Thyroid gland (tissue), 4 donors: ENCODE data around the gene LAD1. TPM values are rescaled to one million over a fixed set of nuclear protein-coding genes. Genes with fewer than 3 reads are reported as not detected.

Experiments
- DNase-seq, 2 donors: peaks; one replicate each; pipeline ENCODE4 v3.0.0-alpha.2; 2019
- H3K27ac ChIP-seq, 3 donors: fragments of 200-600 bp; sonication (generic); 1 replicate in 2 of 3; 2 replicates in 1 of 3; pipeline ENCODE4 v1.5.1; 2016 to 2019; ENCODE audit warnings: mild to moderate bottlenecking in 1 of 3, moderate library complexity in 1 of 3
- H3K27me3 ChIP-seq: fragments of 200-600 bp; sonication (generic); one replicate; pipeline ENCODE4 v1.5.1; 2019
- H3K36me3 ChIP-seq, 2 donors: fragments of 200-600 bp; sonication (generic); one replicate each; pipeline ENCODE4 v1.5.1; 2016 to 2019
- H3K4me1 ChIP-seq, 2 donors: fragments of 200-600 bp; sonication (generic); one replicate each; pipeline ENCODE4 v1.5.1; 2017 to 2019
- H3K4me3 ChIP-seq, 3 donors: fragments of 200-600 bp; sonication (generic); replicated peaks in 1 of 3; 1 replicate in 2 of 3; 2 replicates in 1 of 3; pipeline ENCODE4 v1.5.1; 2016; ENCODE audit warnings: mild to moderate bottlenecking in 1 of 3
- H3K9me3 ChIP-seq: fragments of 200-600 bp; sonication (generic); one replicate; pipeline ENCODE4 v1.5.1; 2017
- CTCF ChIP-seq, 6 experiments: fragments of 200-600 bp in 3 of 6; fragments of 450-650 bp in 3 of 6; sonication (generic) in 3 of 6; IDR thresholded peaks; one replicate each; pipeline ENCODE4 v1.5.1; 2016 to 2019; ENCODE audit warnings: antibody characterized with exemption in 6 of 6, mild to moderate bottlenecking in 2 of 6, inconsistent platforms in 1 of 6, moderate library complexity in 1 of 6
- POLR2A ChIP-seq, 2 donors: fragments of 450-650 bp; IDR thresholded peaks; one replicate each; pipeline ENCODE4 v1.6.1; 2017; ENCODE audit warnings: antibody characterized with exemption in 2 of 2, mild to moderate bottlenecking in 2 of 2, moderate library complexity in 1 of 2
- WGBS, 2 donors: methylation state at CpG; one replicate each; pipeline ENCODE4 v1.1.5; 2017; 5-methylcytosine and 5-hydroxymethylcytosine counted together
- intact Hi-C: fragments of 100-400 bp; cut with DNase I; formaldehyde crosslinking; loops from one replicate; pipeline ENCODE4 v1.15.1; 2023
- total RNA-seq, 4 donors: library from RNA; depleted of rRNA; stranded (reverse); fragments of >200 nt; gene quantifications; one replicate each; pipeline ENCODE4 v1.2.3, GENCODE V29; 2016

The LAD1 gene
- total RNA-seq, 4 donors from 2014 or later: 2.9 to 7.4 (median 5.1) TPM

GRCh38 chr1:201359873-201360210 is 39.3 kb downstream of the LAD1 start:
- Histone ChIP-seq H3K36me3 (no peaks in the 10 kb centered on the region), H3K27ac (no peak overlapping the region), H3K4me3 (no peak overlapping the region), H3K27me3 (no peaks in the 10 kb centered on the region), H3K4me1 (no peaks in the 10 kb centered on the region), H3K9me3 (no peaks in the 10 kb centered on the region)
- 97 to 98% methylated on average over 2 of the region's 2 CpGs for WGBS, 2 donors
- intact Hi-C loops: no loop called here
- TF ChIP-seq CTCF (IDR thresholded peaks at IDR 0.05) (no peak), POLR2A (IDR thresholded peaks at IDR 0.05) (no peak)
- DNase-seq: no peak

GRCh38 chr1:201359031-201359872 is 39.9 kb downstream of the LAD1 start:
- H3K36me3 ChIP-seq: no peaks in the 10 kb centered on the region
- H3K9me3 ChIP-seq: no peaks in the 10 kb centered on the region
- WGBS, 2 donors: 74 to 78% methylated on average over 18 of the region's 18 CpGs
- H3K27ac ChIP-seq: no peak overlapping the region
- intact Hi-C loops: no loop called here
- no peak for DNase-seq
- TF ChIP-seq CTCF (IDR thresholded peaks at IDR 0.05) (no peak), POLR2A (IDR thresholded peaks at IDR 0.05) (no peak)
- no peak overlapping the region for H3K4me3 ChIP-seq
- H3K27me3 ChIP-seq: no peaks in the 10 kb centered on the region
- no peaks in the 10 kb centered on the region for H3K4me1 ChIP-seq

DNA sequence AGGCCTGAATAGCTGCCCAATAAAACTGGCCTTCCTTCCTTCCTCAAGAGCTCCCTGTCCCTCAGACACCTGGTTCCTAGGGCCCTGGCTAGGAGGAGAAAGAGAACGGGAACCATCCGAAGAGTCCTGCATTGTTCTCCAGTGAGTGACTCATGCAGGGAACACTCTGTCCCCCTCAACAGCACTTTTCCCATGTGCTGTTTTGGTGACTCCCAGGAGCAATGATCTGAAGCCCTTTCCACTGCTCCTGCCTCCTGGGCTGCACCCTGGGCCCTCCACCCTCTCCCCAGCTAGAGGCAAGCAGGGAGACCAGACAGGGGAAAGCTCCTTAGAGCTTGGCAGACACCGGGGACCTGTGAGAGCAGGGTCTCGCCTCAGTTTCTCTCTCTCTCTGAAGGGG is 40.5 kb downstream of the LAD1 start:
- intact Hi-C loops: no loop called here
- H3K27ac ChIP-seq: no peak overlapping the region

GRCh38 chr1:201357636-201358348 is 41.3 kb downstream of the LAD1 start:
- Histone ChIP-seq H3K9me3 (no peaks in the 10 kb centered on the region), H3K4me3 (no peak overlapping the region), H3K4me1 (no peaks in the 10 kb centered on the region), H3K27ac (no peak overlapping the region), H3K27me3 (no peaks in the 10 kb centered on the region), H3K36me3 (no peaks in the 10 kb centered on the region)
- intact Hi-C loops: no loop called here
- no peak for TF ChIP-seq POLR2A (IDR thresholded peaks at IDR 0.05)
- no peak for TF ChIP-seq CTCF (IDR thresholded peaks at IDR 0.05)
- WGBS, 2 donors: 78 to 82% methylated on average over 9 to 10 of the region's 10 CpGs
- DNase-seq: no peak

More for the DNA sequence above, 40.5 kb downstream of the LAD1 start:
- 81 to 83% methylated on average over 3 to 4 of the region's 4 CpGs for WGBS, 2 donors
- no peaks in the 10 kb centered on the region for H3K36me3 ChIP-seq
- TF ChIP-seq CTCF (IDR thresholded peaks at IDR 0.05) (no peak), POLR2A (IDR thresholded peaks at IDR 0.05) (no peak)
- H3K9me3 ChIP-seq: no peaks in the 10 kb centered on the region
- no peaks in the 10 kb centered on the region for H3K4me1 ChIP-seq
- no peaks in the 10 kb centered on the region for H3K27me3 ChIP-seq
- H3K4me3 ChIP-seq: no peak overlapping the region
- DNase-seq: peak in 1 of 2 donors; percentile 4

GRCh38 chr1:201357211-201357610 is 41.9 kb downstream of the LAD1 start:
- no peaks in the 10 kb centered on the region for H3K9me3 ChIP-seq
- TF ChIP-seq CTCF (IDR thresholded peaks at IDR 0.05) (no peak), POLR2A (IDR thresholded peaks at IDR 0.05) (no peak)
- H3K27ac ChIP-seq: no peak overlapping the region
- H3K4me3 ChIP-seq: no peak overlapping the region
- 91 to 96% methylated on average over 8 of the region's 8 CpGs for WGBS, 2 donors
- H3K27me3 ChIP-seq: no peaks in the 10 kb centered on the region
- intact Hi-C loops: no loop called here
- no peaks in the 10 kb centered on the region for H3K4me1 ChIP-seq
- no peaks in the 10 kb centered on the region for H3K36me3 ChIP-seq
- DNase-seq: no peak
